Endothelial cell of umbilical vein (primary cell): Measurements from ENCODE around the gene ADIPOR1. TPM values are rescaled to one million over a fixed set of nuclear protein-coding genes. Genes with fewer than 3 reads are reported as not detected.

Source experiments
- BruUV-seq: library from RNA; stranded (reverse); fragments of 400-500 nt; replicated peaks from 2 replicates; lab custom pipeline; 2021; lab: Mats Ljungman, UMichigan
- CTCF ChIA-PET: fragments of 300-600, 350-600 bp; sonication (Branson Sonifier 250); formaldehyde crosslinking; loops from one replicate; lab custom pipeline; 2021; ENCODE audit warnings: antibody characterized with exemption, inconsistent platforms; lab: Charles Lee
- POLR2A ChIA-PET: fragments of 300-600, 350-600 bp; sonication (Branson Sonifier 250); formaldehyde crosslinking; loops from one replicate; lab custom pipeline; 2021; ENCODE audit warnings: antibody characterized with exemption, inconsistent platforms; lab: Charles Lee
- DNase-seq: peaks from one replicate; pipeline ENCODE4 v3.0.0-alpha.2; 2011; ENCODE audit warnings: low read depth, low spot score
- FAIRE-seq: peaks from 2 replicates; lab custom pipeline; 2011; peaks lifted over from hg19 to GRCh38; lab: Jason Lieb, UNC
- H2AFZ ChIP-seq: 2 replicates; pipeline ENCODE4 v1.6.0; 2012; ENCODE audit warnings: low read depth, low read length, control low read depth, inconsistent platforms
- H3K27ac ChIP-seq: 2 replicates; pipeline ENCODE4 v1.5.1; 2011; ENCODE audit warnings: low read depth, mild to moderate bottlenecking, control low read depth, low read length, moderate library complexity; ENCODE audit not compliant: insufficient read depth
- H3K27me3 ChIP-seq, 2 experiments: 2 replicates each; pipeline versions ENCODE4 v1.6.0 to v1.6.1; 2011; ENCODE audit warnings: low read length in 2 of 2, mixed read lengths in 1 of 2; ENCODE audit not compliant: control insufficient read depth in 2 of 2, insufficient read depth in 2 of 2
- H3K36me3 ChIP-seq, 2 experiments: 2 replicates in 1 of 2; 3 replicates in 1 of 2; pipeline ENCODE4 v1.5.1; 2011; ENCODE audit warnings: low read length in 2 of 2, mild to moderate bottlenecking in 1 of 2, moderate library complexity in 1 of 2; ENCODE audit not compliant: control insufficient read depth in 2 of 2, insufficient read depth in 2 of 2; ENCODE audit errors: extremely low read depth in 1 of 2
- H3K4me1 ChIP-seq: 3 replicates; pipeline ENCODE4 v1.5.1; 2011; ENCODE audit warnings: mild to moderate bottlenecking, low read length; ENCODE audit not compliant: control insufficient read depth, insufficient read depth; ENCODE audit errors: extremely low read depth
- H3K4me2 ChIP-seq: 2 replicates; pipeline ENCODE4 v1.6.1; 2011; ENCODE audit warnings: low read length, control low read depth, mixed read lengths; ENCODE audit not compliant: insufficient read depth
- H3K4me3 ChIP-seq, 3 experiments: fragments of 200-600 bp in 1 of 3; sonication (generic), shearing (Covaris generic) in 1 of 3; replicated peaks in 1 of 3; 2 replicates each; pipeline ENCODE4 v1.5.1; 2011 to 2016; ENCODE audit warnings: control low read depth in 3 of 3, low read length in 3 of 3, mild to moderate bottlenecking in 2 of 3, inconsistent platforms in 1 of 3, low read depth in 1 of 3, moderate library complexity in 1 of 3; ENCODE audit not compliant: insufficient read depth in 1 of 3
- H3K79me2 ChIP-seq: 2 replicates; pipeline ENCODE4 v1.6.0; 2012; ENCODE audit warnings: low read length, inconsistent platforms; ENCODE audit not compliant: control insufficient read depth, insufficient read depth
- H3K9ac ChIP-seq: replicated peaks from 2 replicates; pipeline ENCODE3; 2011; ENCODE audit warnings: low read length, control low read depth; ENCODE audit not compliant: insufficient read depth; ENCODE audit errors: extremely low read depth
- H3K9me1 ChIP-seq: replicated peaks from 3 replicates; pipeline ENCODE4 v1.6.0; 2011; ENCODE audit warnings: mild to moderate bottlenecking, low read length; ENCODE audit not compliant: control insufficient read depth, insufficient read depth; ENCODE audit errors: extremely low read depth
- H3K9me3 ChIP-seq: replicated peaks from 2 replicates; pipeline ENCODE4 v1.5.1; 2012; ENCODE audit warnings: low read length, inconsistent platforms; ENCODE audit not compliant: control insufficient read depth, insufficient read depth
- H4K20me1 ChIP-seq: replicated peaks from 2 replicates; pipeline ENCODE3; 2011; ENCODE audit warnings: mild to moderate bottlenecking, low read length; ENCODE audit not compliant: control insufficient read depth, insufficient read depth; ENCODE audit errors: extremely low read depth
- EZH2 ChIP-seq: IDR thresholded peaks from 2 replicates; pipeline ENCODE4 v1.6.1; 2012; ENCODE audit warnings: borderline replicate concordance, low read depth, mild to moderate bottlenecking, moderate library complexity, low read length, inconsistent platforms; ENCODE audit not compliant: severe bottlenecking
- FOS ChIP-seq: IDR thresholded peaks from 2 replicates; pipeline ENCODE4 v1.6.1; 2011; ENCODE audit warnings: mild to moderate bottlenecking, low read length, moderate library complexity, borderline replicate concordance; ENCODE audit not compliant: insufficient read depth
- GATA2 ChIP-seq: IDR thresholded peaks from 2 replicates; pipeline ENCODE4 v1.7.0; 2011; ENCODE audit warnings: low read depth, mild to moderate bottlenecking, moderate library complexity, mixed read lengths, low read length; ENCODE audit not compliant: insufficient read length, insufficient read depth
- JUN ChIP-seq: IDR thresholded peaks from 2 replicates; pipeline ENCODE4 v1.6.1; 2011; ENCODE audit warnings: borderline replicate concordance, low read depth; ENCODE audit not compliant: insufficient read length, insufficient read depth
- MYC ChIP-seq: IDR thresholded peaks from one replicate; pipeline ENCODE4 v1.6.1; 2011; ENCODE audit warnings: mild to moderate bottlenecking, low read depth, low read length
- POLR2A ChIP-seq: IDR thresholded peaks from 2 replicates; pipeline ENCODE4 v1.6.1; 2012; ENCODE audit warnings: low read depth, mild to moderate bottlenecking, control low read depth, low read length
- POLR2AphosphoS5 ChIP-seq: IDR thresholded peaks from 2 replicates; pipeline ENCODE4 v1.6.1; 2012; ENCODE audit warnings: low read depth, mild to moderate bottlenecking, control low read depth, low read length, moderate library complexity; ENCODE audit not compliant: insufficient read depth
- dilution Hi-C: fragments of 300-500 bp; cut with MboI; formaldehyde crosslinking; loops from one replicate; pipeline ENCODE4 v1.15.0; 2019; ENCODE audit warnings: low sequenced_read_pairs; ENCODE audit not compliant: extremely low pct_ligation_motif_present
- intact Hi-C: fragments of 100-400 bp; cut with micrococcal nuclease; formaldehyde crosslinking; loops from one replicate; pipeline ENCODE4 v1.10.0; 2022
- polyA plus RNA-seq, 4 experiments: library from polyadenylated mRNA; depleted of rRNA in 3 of 4; stranded (reverse) in 3 of 4; unstranded in 1 of 4; fragments of >200 nt; gene quantifications; 2 replicates each; pipeline versions ENCODE4 v1.2.1 to v1.2.3, GENCODE V29; 2011 to 2012; ENCODE audit warnings: missing spikeins in 1 of 4
- total RNA-seq: library from RNA; stranded (reverse); gene quantifications from 2 replicates; pipeline ENCODE4 v1.2.3, GENCODE V29; 2021
- TF ChIP-seq, protein P1 (sequence below): IDR thresholded peaks from 2 replicates; pipeline ENCODE4 v1.6.1; 2011; ENCODE audit not compliant: insufficient read depth, insufficient read length
- TF ChIP-seq, protein P2 (sequence below), 2 donors: IDR thresholded peaks; 1 replicate in 1 of 2; 2 replicates in 1 of 2; pipeline ENCODE4 v1.5.1; 2011; ENCODE audit warnings: low read length in 2 of 2, mild to moderate bottlenecking in 2 of 2, moderate library complexity in 2 of 2, control low read depth in 1 of 2, inconsistent platforms in 1 of 2, low read depth in 1 of 2; ENCODE audit not compliant: insufficient read depth in 1 of 2; ENCODE audit errors: extremely low read depth in 1 of 2

Gene ADIPOR1
- total and polyA plus RNA-seq, 2 donors (not counting 3 experiments of a cell fraction or from before 2014, with no cell fraction given) = 67.2 to 135 TPM

DNA sequence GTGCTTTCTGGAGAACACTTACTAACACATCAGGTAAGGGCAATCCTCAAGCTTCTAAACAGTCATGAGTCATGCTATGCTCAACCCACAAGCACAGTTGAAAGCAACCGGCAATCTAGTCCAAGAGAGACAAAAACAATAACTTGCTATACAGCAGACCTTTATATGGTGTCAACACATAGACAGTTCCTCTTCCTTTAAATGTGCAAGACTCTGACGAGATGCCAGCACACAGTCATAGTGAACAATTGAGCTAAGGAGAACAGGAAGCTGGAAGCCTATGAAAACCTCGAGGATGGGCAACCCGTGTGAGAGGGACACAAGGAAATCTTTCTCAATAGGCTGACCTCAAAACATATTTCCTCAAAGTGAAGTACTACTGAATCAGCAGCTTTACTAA, 5.3 kb downstream of the ADIPOR1 start:
- TF ChIP-seq, protein P1, sequence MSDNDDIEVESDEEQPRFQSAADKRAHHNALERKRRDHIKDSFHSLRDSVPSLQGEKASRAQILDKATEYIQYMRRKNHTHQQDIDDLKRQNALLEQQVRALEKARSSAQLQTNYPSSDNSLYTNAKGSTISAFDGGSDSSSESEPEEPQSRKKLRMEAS = no peak
- TF ChIP-seq JUN (peak; percentile 29), GATA2 (no peak), MYC (no peak), FOS (peak; percentile 68), POLR2AphosphoS5 (no peak), EZH2 (no peak), POLR2A (no peak)
- TF ChIP-seq, protein P2, sequence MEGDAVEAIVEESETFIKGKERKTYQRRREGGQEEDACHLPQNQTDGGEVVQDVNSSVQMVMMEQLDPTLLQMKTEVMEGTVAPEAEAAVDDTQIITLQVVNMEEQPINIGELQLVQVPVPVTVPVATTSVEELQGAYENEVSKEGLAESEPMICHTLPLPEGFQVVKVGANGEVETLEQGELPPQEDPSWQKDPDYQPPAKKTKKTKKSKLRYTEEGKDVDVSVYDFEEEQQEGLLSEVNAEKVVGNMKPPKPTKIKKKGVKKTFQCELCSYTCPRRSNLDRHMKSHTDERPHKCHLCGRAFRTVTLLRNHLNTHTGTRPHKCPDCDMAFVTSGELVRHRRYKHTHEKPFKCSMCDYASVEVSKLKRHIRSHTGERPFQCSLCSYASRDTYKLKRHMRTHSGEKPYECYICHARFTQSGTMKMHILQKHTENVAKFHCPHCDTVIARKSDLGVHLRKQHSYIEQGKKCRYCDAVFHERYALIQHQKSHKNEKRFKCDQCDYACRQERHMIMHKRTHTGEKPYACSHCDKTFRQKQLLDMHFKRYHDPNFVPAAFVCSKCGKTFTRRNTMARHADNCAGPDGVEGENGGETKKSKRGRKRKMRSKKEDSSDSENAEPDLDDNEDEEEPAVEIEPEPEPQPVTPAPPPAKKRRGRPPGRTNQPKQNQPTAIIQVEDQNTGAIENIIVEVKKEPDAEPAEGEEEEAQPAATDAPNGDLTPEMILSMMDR (IDR thresholded peaks at IDR 0.05; ENCODE audit: extremely low read depth in 1 of 2, insufficient read depth in 1 of 2, low read depth in 1 of 2, low read length in 2 of 2) = no peak
- peak overlapping the region; percentile 37 for H3K27ac ChIP-seq
- no peaks in the 10 kb centered on the region for H3K9me3 ChIP-seq
- BruUV-seq = no TSS peak
- no peaks in the 10 kb centered on the region for H3K27me3 ChIP-seq
- peaks cover 18% of the 10 kb centered on the region for H4K20me1 ChIP-seq
- CTCF ChIA-PET = interaction anchor here (0.6 to 2.4 kb wide), 8 partner anchors 9 to 233 kb away, joined by 3 to 10 read pairs (median 4); no protein-coding TSS in a partner anchor
- POLR2A ChIA-PET = interaction anchor here (0.7 kb wide), 2 partner anchors 54 to 110 kb away, joined by 3 to 5 read pairs; partner anchors contain the start of gene TMEM183A
- no peak overlapping the region for H3K4me3 ChIP-seq
- dilution Hi-C loops (no loop called here), intact Hi-C loops (loop anchor here (1.0 kb wide), 1 partner anchor 26 kb away; the partner anchor contains the start of gene KLHL12)
- no peak overlapping the region for H2AFZ ChIP-seq
- peak overlapping the region; percentile 34 for H3K4me2 ChIP-seq
- FAIRE-seq (peak; percentile 91), DNase-seq (peak; percentile 78)
- no peak overlapping the region for H3K9ac ChIP-seq
- no peaks in the 10 kb centered on the region for H3K9me1 ChIP-seq
- peaks cover 0 to 17% of the 10 kb centered on the region in 2 experiments for H3K36me3 ChIP-seq
- H3K79me2 ChIP-seq = peaks cover 60% of the 10 kb centered on the region
- H3K4me1 ChIP-seq = peaks cover 25% of the 10 kb centered on the region
